Measurements from ENCODE around the gene FCHO1.

Gene FCHO1

DNA sequence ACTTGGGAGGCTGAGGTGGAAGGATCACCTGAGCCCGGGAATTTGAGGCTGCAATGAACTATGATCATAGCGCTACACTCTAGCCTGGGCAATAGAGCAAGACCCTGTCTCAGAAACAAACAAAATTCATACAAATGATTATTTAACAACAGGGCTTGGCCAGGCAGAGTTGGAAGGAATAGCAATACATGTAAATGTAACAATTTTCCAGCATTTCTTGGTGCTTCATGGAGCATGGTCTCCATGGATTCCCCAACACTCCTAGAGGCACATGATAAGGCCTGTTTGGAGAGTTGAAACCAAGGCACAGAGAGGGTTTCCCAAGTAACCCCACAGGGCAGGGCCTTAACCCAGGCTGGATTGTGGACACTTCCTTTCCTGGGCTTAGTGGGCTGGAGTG is 59.8 kb downstream of the FCHO1 start:
- TF ChIP-seq CTCF (conservative IDR thresholded peaks at IDR 0.05; ENCODE audit: control insufficient read depth, insufficient read depth, low read depth, low read length), result no peak
- no peak for DNase-seq (ENCODE audit: low read depth)
- no peak overlapping the region for H3K4me3 ChIP-seq (ENCODE audit: control insufficient read depth, low read depth, low read length)

- no peak overlapping the region for H3K4me3 ChIP-seq (ENCODE audit: control insufficient read depth, low read depth, low read length)
- no peak for DNase-seq (ENCODE audit: low read depth)
- no peak for TF ChIP-seq CTCF (conservative IDR thresholded peaks at IDR 0.05; ENCODE audit: control insufficient read depth, insufficient read depth, low read depth, low read length)
These were observed 60.4 kb downstream of the FCHO1 start for GRCh38 chr19:17811681-17812080.

DNA sequence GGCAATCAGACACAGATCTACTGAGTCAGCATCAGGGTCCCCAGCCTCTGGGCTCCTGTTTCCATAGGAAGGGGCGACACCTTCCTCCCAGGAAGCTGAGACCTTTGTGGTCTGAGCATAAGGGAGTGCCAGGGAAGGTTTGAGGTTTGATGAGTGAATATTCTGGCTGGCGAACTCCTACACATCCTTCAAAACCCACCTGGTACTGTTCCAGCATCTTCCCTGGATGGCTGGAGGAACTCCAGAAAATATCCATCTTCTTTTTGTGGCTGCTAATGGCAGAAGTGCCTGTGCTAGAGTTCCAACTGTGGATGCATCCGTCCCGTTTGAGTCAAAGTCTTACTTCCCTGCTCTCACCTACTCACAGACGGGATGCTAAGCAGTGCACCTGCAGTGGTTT is 60.8 kb downstream of the FCHO1 start:
- DNase-seq (ENCODE audit: low read depth), result no peak
- TF ChIP-seq CTCF (conservative IDR thresholded peaks at IDR 0.05; ENCODE audit: control insufficient read depth, insufficient read depth, low read depth, low read length), result no peak
- no peak overlapping the region for H3K4me3 ChIP-seq (ENCODE audit: control insufficient read depth, low read depth, low read length)

- no peak for DNase-seq (ENCODE audit: low read depth)
- no peak for TF ChIP-seq CTCF (conservative IDR thresholded peaks at IDR 0.05; ENCODE audit: control insufficient read depth, insufficient read depth, low read depth, low read length)
These were observed 66.5 kb downstream of the FCHO1 start for GRCh38 chr19:17817668-17818363.

GRCh38 chr19:17821190-17821589 is 69.9 kb downstream of the FCHO1 start, which contains the start of gene INSL3:
Gene INSL3, minus strand, starts transcription at chr19:17821519. Its CDS starts 13 bp downstream, at chr19:17821506.
- no peak for TF ChIP-seq CTCF (conservative IDR thresholded peaks at IDR 0.05; ENCODE audit: control insufficient read depth, insufficient read depth, low read depth, low read length)
- DNase-seq (ENCODE audit: low read depth), result no peak
- H3K4me3 ChIP-seq (ENCODE audit: control insufficient read depth, low read depth, low read length), result no peak within 1 kb of the TSS

More at GRCh38 chr19:17817668-17818363, 66.5 kb downstream of the FCHO1 start:
- H3K4me3 ChIP-seq (ENCODE audit: control insufficient read depth, low read depth, low read length), result no peak overlapping the region

DNA sequence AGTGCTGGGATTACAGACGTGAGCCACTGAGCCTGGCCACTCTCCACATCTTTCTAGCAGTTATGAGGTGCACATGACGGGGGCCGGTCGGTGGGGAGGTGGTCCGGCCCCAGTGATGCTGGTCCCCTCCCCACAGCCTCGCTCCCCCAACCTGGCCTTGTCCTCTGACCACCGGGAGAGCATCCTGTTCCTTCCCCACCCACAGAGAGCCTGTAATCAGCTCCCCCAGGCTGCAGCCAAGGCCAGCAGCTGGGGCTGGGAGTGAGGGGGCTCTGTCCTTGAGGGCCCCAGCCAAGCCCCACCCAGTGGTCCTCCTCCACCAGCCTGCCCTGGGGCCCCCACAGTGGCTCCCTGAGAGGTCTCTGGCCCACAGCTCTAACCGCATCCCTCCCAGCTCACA is 73.1 kb downstream of the FCHO1 start:
- H3K4me3 ChIP-seq (ENCODE audit: control insufficient read depth, low read depth, low read length), result no peak overlapping the region
- DNase-seq (ENCODE audit: low read depth), result no peak
- TF ChIP-seq CTCF (conservative IDR thresholded peaks at IDR 0.05; ENCODE audit: control insufficient read depth, insufficient read depth, low read depth, low read length), result no peak
